GM23248 (cell line): Measurements from ENCODE around the gene ADGB.

Source experiments
- EZH2 ChIP-seq: fragments of 200-600 bp; sonication (generic); IDR thresholded peaks from 2 replicates; pipeline ENCODE4 v1.6.1; 2018; ENCODE audit warnings: antibody characterized with exemption, mild to moderate bottlenecking; ENCODE audit not compliant: insufficient read depth, poor library complexity, severe bottlenecking
- EZH2phosphoT487 ChIP-seq: fragments of 200-600 bp; sonication (generic); IDR thresholded peaks from 2 replicates; pipeline ENCODE4 v1.6.1; 2018; ENCODE audit warnings: antibody characterized with exemption, moderate library complexity, mild to moderate bottlenecking, low read depth; ENCODE audit not compliant: insufficient read depth

GRCh38 chr6:146851837-146852236 is 253.1 kb downstream of the ADGB start:
- TF ChIP-seq EZH2 (no peak), EZH2phosphoT487 (peak; percentile 87)
